GM19238 (cell line): ENCODE data around the gene PSMG4.

Experiments
- DNase-seq: peaks from one replicate; pipeline ENCODE4 v3.0.0; 2011; ENCODE audit warnings: low spot score; ENCODE audit not compliant: insufficient read length

The PSMG4 gene

DNA sequence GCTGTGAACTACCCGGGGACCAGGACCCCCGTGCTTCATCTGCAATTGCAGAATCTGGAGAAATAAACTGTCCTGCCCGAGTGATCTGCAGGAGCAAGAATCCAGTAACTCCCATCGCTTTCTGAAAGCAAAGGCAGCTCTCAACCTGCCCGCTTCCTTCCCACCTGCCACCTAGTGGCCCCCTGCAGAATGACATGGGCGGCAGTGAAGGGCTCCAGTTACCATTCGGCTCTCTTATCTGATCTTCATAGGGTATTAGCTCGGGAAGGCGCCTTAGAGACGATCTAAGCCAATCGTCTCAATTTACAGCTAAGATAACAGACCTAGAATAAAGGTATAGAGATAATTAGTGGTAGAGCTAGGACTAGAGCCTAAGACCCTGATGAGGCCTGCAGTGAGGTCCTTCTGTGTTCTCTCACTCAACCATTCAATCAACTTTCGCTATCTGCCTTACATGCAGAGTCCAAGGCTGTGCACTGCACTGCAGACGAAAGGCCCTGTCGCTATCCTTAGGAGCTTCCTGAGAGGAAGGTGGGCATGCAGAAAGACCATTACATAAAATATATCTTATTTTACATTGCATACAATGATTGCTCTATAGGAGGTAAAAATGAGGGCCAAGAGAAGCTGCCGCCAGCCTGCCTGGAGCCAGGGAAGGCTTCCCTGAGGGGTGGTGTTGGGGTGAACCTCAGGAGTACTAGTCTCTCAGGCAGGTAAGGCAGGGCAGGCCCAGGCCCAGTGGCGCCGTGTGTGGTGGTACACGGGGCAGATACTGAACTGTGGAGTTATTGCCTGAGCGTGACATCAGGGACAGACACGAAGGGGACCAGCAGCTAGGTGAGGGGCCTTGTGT is 7.1 kb upstream of the PSMG4 start:
- peak; percentile 86 for DNase-seq

DNA sequence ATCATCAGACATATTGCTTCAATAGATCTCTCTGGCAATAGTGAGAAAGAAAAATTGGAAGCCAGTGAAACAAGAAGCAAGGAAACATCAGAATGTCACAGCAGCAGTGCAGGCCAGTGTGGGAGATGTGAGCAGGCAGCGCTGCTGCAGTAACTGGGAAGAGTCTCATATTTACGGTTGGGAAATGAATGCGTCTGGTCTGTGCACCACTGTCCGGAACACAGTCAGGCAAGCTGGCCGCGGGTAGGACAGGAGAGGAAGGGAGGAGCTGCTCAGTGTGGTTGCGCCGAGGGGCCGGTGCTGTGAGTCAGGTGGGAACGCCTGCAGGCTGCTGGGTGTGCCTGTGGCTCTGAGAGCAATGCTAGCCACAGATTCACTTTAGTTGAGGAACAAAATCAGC is 6.4 kb upstream of the PSMG4 start:
- no peak for DNase-seq

DNA sequence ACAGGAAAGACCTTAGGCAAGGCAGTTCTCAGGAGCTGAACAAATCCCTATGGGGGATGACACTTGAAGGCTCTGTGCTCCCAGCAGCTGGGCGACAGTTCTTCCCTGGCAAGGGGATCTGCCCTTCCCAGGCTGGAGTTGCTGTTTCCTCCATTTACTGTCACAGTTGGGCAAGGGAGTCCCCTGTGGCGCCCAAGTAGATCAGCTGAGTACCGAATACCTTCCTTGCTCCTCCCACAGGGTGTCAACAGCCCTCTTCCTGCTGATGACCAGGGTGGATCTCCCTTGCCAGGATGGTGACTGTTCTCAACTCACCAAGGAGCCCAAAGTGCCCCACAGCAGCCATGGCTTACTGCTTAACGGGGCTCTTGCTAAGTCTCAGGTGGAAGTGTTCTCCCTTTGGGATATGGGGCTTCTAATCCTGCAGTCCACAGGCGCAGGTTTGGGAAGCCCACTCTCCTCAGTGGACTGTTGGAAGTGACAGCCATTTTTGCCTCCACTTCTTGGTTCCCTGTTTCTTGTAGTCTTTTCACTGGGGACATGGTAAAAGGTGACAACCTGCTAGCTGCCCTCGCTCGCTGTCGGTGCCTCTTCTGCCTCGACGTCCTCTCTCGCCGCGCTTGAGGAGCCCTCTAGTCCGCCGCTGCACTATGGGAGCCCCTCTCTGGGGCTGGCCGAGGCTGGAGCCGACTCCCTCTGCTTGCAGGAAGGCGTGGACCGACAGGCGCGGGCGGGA is 5.7 kb upstream of the PSMG4 start:
- no peak for DNase-seq

DNA sequence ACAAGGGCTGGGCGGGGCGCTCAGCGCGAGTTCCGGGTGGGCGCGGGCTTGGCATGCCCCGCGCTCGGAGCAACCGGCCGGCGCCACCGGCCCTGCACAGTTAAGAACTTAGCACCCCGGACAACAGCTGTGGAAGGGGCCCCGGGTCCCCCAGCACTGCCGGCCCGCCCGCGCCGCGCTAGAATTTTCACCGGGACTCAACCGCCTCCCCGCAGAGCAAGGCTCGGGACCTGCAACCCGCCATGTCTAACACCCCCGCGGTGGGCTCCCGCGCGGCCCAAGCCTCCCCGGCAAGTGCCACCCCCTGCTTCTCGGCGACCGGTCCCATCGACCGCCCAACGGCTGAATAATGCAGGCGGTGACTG is 5.2 kb upstream of the PSMG4 start:
- DNase-seq: no peak

DNA sequence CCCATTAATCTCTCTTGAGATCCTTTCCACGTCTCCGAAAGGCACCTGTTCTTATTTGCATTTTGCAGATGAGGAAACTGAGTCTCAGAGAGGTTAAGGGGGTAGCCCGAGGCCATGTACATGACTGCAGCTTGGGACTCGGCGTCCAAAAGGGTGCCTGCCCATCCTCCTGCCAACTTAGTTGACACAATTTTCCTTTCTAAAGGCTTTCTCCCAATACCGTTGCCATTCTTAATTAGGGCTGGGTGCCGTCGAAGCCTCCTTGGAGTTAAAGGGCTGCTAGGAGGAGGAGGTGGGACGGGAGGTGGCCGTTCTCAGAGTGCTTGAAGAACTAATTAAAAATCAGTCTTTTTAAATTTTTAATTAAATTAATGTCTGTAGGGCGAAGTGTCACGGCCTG is 546 bp upstream of the PSMG4 start:
- no peak for DNase-seq

DNA sequence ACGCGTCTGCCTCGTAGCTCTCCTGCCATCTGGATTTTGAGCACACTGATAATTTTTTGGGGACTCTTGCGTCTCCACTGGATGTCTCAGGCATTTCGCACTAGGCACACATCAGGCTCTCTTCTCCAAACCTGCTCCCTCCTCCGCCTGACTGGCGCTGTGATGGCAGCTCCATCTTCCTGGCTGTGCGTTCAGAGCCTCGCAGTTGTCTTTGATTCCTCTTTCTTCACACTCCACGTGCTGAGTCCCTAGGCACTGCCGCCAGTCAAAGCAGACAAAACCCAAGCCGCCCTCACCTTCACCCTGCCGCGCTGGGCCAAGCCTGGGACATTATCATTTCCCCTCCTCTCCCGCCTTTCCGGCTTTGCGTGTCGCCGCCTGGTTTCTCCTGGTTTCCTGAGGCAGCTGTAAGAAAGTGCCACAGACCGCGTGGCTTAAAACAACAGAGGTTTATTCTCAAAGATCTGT is 778 bp downstream of the PSMG4 start:
- peak; percentile 39 for DNase-seq

DNA sequence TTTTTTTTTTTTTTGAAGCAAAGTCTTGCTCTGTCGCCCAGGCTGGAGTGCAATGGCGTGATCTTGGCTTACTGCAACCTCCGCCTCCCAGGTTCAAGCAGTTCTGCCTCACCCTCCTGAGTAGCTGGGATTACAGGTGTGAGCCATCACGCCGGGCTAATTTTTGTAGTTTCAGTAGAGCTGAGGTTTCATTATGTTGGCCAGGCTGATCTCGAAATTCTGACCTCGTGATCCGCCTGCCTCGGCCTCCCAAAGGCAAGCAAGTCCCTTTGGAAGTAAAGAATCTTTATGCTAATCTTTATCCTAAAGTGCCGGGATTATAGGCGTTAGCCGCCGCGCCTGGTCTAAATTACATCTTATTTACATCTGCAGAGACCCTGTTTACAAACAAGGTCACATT is 1.5 kb downstream of the PSMG4 start:
- DNase-seq: no peak

DNA sequence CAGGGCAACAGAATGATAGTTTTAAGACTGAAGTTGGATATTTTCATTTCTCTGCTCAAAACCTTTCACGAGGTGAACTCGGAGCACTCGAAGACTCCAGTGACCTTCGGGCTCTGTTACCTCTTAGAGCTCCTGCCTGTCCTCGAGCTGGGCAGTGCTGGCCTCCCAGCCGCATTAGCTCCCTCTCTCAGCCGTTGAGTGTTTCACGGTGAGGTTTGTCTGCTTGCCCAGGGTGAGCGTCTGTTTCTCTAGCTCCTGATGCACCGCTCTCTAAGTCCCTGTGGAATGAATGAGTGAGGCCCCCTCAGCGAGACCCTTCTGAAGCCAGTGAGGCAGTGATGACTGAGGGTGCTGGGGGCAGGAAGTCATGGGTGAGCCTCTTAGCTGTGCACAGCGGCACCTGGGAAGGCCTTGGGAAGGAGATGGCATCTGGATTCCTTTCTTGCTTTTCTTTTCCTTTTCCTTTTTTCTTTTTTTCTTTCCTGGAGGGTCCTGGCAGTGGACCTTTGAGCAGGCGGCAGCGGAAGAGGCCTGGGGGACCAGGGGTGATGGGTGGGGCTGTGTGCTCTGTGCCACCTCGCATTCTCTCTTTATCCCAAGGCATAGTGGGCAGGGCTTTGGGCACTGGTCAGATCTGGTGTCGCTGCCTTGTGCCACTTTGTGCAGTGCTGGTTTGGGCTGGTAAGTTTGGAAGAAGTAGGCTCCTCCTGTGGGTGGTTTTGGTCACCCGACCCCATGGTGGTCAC is 2.2 kb downstream of the PSMG4 start:
- DNase-seq: no peak

DNA sequence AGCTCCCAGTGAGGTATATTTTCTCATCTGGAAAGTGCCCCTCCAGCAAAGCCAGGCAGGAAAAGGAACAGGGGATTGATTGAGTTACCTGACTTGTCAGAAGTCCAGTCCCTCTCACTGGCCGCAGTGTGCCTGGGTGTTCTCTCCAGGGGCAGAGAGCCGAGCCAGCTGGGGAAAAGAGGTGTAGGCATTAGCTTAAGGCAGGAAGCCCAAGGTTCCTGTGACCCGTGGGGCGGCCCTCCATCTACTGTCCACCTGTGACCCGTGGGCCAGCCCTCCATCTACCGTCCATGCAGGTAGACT is 2.7 kb downstream of the PSMG4 start:
- DNase-seq: no peak

DNA sequence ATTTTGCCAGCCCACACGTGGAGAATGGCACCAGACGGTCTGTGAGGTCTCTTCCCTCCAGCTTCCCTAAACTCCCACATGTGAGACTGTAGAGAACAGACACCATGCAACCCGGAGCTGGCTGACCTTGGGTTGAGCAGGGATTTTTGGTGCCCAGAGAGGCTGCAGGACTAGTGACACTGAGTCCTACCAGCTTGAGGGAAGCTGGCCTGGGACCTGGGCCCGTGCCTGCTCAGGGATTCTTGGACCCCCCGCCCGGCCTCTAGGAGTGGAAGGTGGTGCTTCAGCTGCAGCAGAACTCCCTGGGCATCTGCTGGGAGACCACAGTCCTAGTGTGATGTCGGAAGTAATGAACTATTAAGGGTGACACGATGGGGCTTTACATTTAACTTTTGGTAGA is 3.2 kb downstream of the PSMG4 start:
- DNase-seq: no peak

DNA sequence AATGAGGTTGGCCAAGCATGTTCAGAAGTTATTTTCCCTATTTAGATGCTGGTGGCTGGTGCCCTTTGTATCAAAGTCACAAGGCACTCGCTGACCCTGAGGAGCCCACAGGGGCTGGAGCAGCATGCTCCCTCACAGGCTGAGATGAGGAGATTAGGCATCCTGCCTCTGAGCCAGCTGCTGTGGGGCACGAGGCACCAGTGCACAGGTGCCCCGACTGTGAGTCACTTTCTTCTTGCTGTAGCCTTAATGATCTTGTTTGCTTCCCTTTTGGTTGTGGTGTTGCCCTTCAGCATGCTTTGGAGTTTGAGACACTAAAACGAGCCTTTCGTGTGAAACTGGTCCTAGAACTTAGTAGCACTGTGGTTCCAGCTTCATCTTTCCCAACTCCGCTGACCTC is 4.3 kb downstream of the PSMG4 start:
- no peak for DNase-seq

DNA sequence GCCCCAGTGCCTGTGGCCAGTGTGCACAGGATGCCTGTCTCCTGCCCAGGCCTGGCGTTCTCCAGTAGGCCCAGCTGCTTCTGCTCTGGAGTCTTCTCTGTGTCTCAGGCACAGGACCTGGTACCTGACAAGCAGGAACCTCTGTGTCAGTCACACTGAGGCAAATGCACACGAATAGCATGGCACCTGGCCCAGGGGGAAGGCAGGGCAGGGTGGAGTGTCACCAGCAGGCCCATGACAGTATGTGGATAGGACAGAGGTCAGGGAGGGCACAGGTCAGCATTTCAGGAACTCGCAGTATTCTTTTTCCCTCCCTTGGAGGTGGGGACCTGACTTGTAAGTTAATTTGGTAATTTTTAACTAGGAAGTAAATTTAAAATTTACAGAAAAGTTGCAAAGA is 5.6 kb downstream of the PSMG4 start:
- no peak for DNase-seq

DNA sequence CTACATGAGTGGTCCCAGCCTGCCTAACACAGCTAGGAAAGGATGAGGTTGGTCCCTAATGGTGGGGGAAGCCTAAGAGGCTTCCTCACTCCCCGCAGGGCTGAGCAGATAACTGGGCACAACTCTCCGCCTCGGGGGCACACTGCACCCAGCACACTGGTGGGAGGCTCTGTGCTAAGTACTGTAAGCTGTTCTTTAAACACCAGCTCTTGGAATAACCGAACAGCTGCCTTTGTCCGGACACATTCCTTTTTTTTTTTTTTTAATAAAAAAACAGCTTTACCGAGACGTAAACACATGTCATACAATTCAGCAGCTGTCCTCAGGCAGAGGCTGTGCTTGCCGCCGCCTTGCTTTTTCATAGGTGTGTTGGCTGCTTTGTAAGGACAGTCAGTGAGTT is 6.9 kb downstream of the PSMG4 start:
- no peak for DNase-seq

DNA sequence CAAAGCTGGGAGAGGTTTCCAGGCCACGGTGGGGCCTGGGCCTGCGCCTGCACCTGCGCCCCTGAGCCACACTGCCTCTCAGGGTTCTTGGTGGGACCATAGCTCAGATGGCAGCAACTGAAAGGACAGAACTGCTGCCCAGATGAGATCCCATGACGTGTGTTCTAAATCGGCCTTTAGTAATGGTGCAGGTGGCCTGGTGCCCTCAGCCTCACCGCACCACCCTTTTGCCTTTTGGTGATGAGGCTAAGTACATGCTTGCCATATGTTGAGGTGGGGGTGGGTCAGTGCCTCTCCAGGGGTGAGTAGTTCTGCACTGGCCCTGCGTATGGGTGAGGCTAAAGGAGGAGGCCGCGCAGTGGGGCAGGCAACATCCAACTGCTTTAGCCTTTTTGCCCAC is 7.4 kb downstream of the PSMG4 start:
- DNase-seq: no peak

DNA sequence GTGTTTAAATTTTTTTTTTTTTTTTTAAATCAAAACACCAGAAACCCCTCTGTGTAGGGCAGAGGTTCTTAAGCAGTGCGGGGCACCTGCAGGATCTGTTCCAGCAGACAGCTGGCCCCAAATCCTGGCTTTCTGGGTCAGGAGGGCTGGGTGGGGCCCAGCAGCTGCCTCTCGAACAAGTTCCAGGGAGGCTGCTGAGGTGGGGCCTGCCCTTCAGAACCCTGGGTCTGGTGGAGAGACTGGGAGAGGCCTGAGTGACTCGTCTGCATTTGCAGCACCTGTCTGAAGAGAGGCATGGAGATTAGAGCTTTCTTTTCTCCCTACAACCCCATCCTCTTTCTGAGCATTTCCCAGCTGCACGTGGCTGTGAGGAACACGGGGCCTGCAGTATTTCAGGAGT is 8.4 kb downstream of the PSMG4 start:
- DNase-seq: no peak

DNA sequence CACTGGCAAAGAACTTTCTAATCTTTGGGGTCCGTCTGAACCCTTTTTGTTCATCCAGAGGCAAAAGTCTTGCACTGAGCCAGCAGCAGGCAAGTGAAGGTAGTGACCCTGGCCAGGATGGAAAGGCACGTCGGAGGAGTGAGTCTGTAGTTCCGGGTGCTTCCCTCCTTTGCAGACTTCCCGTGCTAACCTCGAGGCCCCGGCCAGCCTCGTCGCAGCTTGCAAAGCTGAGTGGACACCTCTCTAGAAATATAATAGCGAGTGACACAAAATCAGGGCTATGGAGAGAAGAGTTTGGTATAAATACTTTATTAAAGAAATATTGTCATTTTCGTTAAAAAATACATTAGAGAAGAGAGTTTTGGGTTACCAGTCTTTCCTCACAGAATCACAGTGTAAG is 9.9 kb downstream of the PSMG4 start:
- DNase-seq: no peak

DNA sequence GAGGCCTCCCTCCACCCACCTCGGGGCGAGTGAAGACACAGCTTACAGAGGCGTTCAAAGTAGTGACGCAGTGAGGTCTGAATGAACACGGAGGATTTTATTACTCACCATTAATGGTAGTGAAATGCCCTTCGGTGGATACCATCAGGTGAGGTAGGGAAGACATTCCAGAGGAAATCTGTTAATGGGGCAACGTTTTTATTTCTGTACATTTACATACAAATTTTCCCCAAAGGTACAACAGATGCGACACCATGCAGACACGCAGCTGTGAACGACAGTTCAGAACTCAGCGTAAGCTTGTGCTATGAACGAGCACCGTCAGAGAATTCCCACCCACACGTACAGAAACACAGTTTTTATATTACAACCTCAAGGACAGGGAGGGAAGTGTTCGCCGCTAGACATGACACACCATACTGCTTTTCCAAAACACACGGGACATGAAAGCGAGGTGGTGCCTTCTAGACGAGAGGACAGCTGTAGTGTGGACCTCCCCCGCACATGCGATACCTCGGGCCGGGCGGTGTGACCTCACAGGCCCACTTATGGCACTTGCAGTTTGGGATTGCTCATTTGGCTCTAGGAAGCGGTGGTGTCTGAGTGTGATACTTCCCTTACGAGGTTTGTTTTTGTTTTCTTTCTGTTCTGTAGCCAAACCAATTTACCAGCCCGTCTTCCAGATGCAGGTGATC is 10.7 kb downstream of the PSMG4 start:
- no peak for DNase-seq

DNA sequence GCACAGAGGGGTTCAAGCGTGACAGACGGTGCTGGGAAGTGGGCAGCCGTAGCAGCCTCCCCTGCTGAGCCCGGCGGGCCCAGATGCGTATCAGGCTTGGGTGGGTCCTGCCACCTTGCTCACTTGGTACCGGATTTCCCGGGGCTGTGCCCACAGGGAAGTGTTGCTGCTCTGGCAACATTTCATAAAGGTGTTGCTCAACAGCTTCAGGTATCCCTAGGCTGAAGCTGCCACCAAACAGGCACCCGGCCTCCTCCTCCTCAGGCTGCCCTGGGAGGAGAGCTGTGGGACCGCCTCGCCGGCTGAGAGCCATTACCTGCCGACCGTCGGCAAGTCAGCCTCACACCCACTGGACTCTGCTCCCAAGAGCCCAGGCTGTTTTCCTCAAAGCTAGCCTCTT is 11.5 kb downstream of the PSMG4 start:
- DNase-seq: no peak

DNA sequence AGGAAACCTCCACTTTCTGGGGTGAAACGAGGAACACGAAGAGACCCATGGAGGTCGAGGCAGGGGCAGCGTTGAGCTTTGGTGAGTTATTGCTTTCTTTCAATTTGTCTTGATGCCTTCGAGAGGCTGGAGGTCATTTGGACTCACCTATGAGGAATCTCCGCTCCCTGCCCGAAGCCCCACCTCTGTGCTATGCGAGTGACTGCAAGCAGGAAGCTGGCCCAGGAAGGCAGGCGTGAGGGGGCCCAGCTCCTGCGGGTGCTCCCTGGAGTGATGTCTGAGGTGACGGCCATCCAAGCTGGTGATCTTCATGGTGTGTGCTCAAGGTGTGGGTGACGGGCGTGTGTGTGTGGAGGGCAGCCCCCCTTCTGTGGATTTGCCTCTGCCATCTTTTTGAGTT is 13.0 kb downstream of the PSMG4 start:
- no peak for DNase-seq

DNA sequence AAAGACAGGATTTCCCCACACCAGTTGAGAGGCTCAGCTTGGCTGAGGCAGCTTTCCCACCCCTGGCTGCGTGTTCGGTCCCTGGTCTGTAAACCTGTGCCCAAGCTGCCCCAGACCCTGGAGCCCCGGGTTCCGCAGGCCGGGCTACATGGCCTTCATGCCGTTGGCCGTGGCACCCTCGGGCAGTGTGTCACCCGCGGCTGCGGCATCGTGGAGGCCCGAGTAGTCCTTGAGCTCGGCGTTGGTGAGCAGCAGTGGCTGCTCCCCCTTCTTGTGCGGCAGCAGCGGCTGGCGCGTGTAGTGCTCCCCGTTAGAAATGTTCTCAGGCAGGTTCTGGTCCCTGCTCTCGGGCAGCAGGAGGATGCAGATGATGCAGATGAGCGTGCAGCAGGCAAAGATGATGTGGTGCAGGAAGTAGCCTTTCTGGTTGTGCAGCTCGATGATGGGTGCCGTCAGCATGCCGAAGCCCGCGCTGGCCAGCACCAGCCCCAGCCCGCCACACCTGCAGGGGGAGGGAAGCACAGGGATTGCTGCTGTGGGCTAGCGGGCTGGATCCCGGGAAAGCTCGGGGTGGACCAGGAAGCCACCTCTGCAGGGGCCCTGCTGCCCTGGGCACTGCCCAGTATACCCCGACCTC is 14.3 kb downstream of the PSMG4 start:
- DNase-seq: no peak
